ENCODE data around the gene ABHD18.
A peak's percentile ranks its signal among the peaks of the same experiment; 100 is the strongest.
"Not testable (repeated sequence)": the region's sequence is repeated elsewhere in the genome, so short reads cannot be mapped to it uniquely, and the experiment has no call there.

ABHD18 gene

GRCh38 chr4:127995776-127996175, 30.6 kb downstream of the ABHD18 start:
- no peak for DNase-seq

- not testable (repeated sequence) for DNase-seq
These were observed 31.3 kb downstream of the ABHD18 start for GRCh38 chr4:127996521-127996920.

GRCh38 chr4:127997534-127998388, 32.6 kb downstream of the ABHD18 start:
- DNase-seq: peak; percentile 35

GRCh38 chr4:128006592-128006991, 41.4 kb downstream of the ABHD18 start:
- no peak for DNase-seq

GRCh38 chr4:128009428-128009827, 44.2 kb downstream of the ABHD18 start:
- no peak for DNase-seq

GRCh38 chr4:128025319-128025718, 60.1 kb downstream of the ABHD18 start:
- no peak for DNase-seq

GRCh38 chr4:128029907-128030306, 64.7 kb downstream of the ABHD18 start:
- DNase-seq: no peak

GRCh38 chr4:128031756-128032384, 66.7 kb downstream of the ABHD18 start:
- no peak for DNase-seq

GRCh38 chr4:128039568-128039967, 74.4 kb downstream of the ABHD18 start:
- no peak for DNase-seq

- not testable (repeated sequence) for DNase-seq
These were observed 81.8 kb downstream of the ABHD18 start for GRCh38 chr4:128047019-128047418.

GRCh38 chr4:128047514-128047913, 82.3 kb downstream of the ABHD18 start:
- DNase-seq: not testable (repeated sequence)

GRCh38 chr4:128051229-128051628, 86.0 kb downstream of the ABHD18 start:
- DNase-seq: not testable (repeated sequence)

- DNase-seq: not testable (repeated sequence)
These were observed 89.7 kb downstream of the ABHD18 start for GRCh38 chr4:128054907-128055306.

GRCh38 chr4:128055441-128056206, 90.4 kb downstream of the ABHD18 start:
- not testable (repeated sequence) for DNase-seq

GRCh38 chr4:128056396-128056795, 91.2 kb downstream of the ABHD18 start:
- DNase-seq: no peak

- no peak for DNase-seq
These were observed 95.0 kb downstream of the ABHD18 start for GRCh38 chr4:128060121-128060698.

GRCh38 chr4:128060699-128061565, 95.7 kb downstream of the ABHD18 start, which contains the start of gene LARP1B:
TSS of gene LARP1B (plus strand) at chr4:128061312. CDS start at chr4:128074952, 13,640 bp downstream.
- DNase-seq: peak; percentile 92

- peak; percentile 66 for DNase-seq
These were observed 96.6 kb downstream of the ABHD18 start for GRCh38 chr4:128061566-128062536.

GRCh38 chr4:128066453-128066820, 101.2 kb downstream of the ABHD18 start:
- not testable (repeated sequence) for DNase-seq

GRCh38 chr4:128068918-128069317, 103.7 kb downstream of the ABHD18 start:
- no peak for DNase-seq

GRCh38 chr4:128076464-128076863, 111.3 kb downstream of the ABHD18 start:
- DNase-seq: no peak
